Measurements from ENCODE around the gene NPRL2.

Gene NPRL2

DNA sequence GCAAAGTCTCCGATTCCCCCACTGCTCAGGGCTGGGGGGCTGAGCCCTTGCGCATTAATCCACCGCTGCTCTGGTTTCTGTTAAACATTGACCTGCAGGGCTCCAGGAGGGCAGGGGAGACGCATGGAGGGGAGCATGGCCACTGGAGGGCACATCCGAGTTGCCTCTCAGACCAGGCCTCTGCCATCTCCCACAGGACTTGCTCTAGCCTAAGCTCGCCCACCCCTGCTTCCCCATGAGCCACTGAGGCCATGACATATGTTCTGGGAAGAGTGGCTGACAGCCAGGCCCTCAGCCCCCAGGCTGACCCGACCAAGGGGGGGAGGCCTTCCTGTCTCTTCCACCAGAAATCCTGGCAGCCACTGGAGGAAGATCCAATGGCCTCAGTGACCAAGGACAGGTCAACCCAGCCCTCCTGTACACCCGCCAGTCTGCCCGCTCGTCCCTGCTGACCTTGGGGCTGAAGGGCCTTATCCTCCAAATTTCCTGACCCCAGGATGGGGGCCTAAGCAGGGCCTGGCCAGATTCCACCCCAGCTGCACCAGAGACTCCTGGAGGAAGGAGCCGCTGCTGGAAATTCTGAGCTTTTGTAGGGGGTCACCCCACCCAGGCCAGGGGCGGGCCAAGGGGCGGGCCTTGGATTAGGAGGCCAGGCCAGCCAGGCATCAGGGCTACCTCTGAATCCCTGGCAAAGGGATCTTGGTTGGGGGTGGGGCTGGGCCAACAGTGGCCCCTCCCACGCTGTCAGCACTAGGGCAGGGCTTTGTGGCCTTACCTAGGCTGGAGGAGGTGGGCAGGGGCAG is 47.4 kb downstream of the NPRL2 start, which contains the start of gene HYAL1:
HYAL1 (minus strand) TSS at position 562 of the 803 bp plus-strand sequence. CDS start 618 bp downstream, outside the sequence.
- no peak for DNase-seq

DNA sequence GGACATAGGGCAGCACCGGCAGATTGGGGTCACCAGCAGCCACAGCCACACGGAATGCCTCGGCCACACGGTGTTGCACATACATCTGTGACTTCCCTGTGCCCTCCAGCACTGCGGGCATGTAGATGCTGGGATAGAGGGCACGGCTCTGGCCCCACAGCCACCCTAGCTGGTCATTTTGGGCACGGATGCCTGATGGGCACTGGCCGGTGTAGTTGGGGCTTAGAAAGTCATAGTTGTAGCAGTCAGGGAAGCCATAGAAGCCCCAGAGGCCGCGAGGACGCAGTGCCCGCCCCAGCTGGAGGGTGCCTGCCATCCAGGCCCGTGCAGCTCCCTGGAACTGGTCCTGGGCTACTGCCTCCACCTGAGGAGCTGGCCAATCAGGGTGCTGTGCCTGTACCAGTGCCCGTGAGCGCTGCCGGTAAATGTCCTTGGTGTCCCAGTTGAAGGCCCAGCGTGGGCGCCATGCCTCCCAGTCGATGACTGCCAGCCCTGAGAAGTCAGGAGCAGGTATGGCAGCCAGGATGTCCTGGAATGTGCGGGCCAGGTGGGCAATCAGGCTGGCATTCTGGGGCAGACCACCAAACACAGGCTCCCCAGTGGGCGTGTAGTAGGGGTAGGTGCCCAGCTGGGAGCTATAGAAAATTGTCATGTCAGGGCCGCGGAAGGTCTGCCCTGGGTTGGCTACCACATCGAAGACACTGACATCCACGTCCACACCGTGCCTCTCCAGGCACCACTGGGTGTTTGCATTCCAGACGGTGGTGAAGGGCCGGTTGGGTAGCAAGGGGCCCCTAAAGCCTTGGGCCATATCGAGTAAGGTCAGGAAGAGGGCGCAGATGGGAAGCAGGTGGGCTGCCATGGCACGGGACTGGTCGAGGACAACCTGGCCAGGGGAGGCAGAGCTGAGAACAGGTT is 48.2 kb downstream of the NPRL2 start:
- no peak for DNase-seq

DNA sequence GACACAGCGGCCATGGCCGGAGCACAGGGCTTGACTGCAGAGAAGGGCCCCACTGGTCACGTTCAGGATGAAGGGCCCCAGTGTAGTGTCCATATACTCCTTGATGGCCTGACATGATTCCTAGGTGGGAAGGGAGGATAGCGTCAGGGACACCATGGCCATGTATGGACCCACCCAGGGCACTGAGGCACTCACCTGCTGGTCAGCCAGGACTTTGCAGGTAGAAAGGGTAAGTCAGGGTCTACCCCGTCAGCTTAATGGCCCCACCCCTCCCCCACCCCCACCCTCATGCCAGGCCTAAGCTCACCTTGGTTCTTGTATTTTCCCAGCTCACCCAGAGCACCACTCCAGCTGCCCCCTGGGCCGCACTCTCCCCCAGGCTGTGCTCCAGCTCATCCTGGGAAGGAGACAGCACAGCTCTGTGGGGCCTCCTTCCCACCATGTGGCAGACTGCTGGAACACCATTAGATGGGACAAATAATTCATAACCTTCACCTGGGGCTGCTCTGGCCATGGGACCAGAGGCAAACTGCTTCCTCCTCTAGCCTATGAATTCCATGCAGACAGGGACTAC is 49.8 kb downstream of the NPRL2 start:
- DNase-seq: no peak

DNA sequence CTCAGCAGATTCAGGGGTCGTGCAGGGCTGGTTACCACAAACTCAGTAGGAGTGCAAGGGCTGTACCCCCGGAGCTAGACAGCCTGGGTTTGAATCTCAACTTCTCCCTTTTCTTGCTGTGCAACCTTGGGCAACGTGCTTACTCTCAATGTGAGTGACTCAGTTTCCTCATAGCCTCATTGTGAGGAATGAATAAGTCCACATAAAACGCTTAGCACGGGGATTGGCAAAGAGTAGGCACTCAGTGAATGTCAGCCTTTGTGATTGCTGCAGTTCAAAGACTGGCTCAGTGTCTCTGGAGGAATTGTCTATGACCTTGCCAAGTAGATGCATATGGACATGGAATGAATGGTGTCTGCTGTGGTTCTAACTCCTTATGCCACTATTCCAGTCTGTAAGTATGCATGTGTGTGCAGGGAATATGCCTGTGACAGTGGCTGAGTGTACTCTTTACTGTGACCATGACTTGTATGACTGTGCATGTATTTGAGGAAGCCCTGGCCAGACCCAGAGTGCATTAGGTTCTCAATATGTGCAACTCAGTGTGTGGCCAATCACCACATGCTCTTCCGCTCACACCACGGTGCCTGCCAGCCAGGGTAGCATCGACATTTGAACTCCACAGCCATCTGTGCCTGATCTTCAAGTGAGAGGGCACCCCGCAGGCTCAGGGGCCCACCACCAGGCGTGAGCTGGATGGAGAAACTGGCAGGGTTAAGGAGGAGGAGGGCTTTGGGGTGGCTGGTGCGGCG is 50.5 kb downstream of the NPRL2 start:
- no peak for DNase-seq

DNA sequence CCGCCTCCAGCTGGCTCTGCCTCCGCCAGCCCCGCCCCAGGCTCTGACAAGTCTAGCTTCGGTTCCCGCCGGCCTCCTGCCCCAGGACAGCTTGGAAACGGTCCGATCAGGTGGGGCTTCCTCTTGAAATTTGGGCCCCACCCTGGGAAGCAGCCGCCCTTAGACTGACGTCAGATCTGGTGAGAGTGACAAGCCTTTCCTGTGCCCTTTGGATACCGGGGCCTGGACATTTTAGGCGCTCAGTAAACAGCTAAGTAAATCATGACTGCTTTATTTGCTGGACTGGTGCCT is 51.0 kb downstream of the NPRL2 start:
- DNase-seq: no peak

DNA sequence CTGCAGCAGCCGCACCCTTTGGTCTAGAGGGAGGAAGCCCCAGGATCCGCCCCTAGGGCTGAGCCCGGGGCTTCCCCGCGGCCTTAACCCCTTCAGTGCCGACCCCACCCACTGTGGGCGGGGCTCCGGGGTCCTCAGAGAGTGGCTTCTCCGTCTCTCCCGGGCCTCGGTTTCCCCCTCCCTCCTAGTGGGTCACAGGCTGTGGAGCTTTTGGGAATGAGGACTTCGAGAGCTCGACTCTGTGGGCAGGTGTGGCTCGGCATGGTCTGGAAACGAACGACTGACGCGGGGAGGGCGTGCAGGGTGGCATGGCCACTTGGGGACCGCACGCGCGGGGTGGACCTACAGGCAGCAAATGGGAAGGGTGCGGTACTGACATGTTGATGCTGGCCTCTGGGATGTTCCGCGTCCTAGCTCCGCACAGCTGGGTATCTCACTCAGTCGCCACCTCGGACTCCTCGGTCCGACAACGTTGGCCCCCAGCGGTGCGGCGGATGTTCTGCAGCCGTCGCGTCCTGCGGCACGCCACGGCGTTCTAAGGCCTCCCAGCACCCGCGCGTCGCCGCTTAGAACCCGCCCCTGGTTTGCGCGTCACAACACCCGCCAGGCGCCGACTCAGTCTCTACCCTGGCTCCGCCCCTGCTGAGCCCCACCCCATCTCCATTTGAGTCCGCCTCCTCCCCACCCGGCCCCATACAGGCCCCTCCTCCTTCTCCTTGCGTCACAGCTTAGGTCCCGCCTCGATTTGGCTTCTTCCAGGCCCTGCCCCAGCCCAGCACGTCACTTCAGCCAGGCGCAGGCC is 51.5 kb downstream of the NPRL2 start, which contains the start of the genes HYAL3 and NAA80:
HYAL3 (minus strand) TSS at position 570 of the 802 bp plus-strand sequence. CDS start 3,803 bp downstream, outside the sequence.
NAA80 (minus strand) TSS at position 570 of the 802 bp plus-strand sequence. CDS start 1,942 bp downstream, outside the sequence.
- peak; percentile 100 for DNase-seq

DNA sequence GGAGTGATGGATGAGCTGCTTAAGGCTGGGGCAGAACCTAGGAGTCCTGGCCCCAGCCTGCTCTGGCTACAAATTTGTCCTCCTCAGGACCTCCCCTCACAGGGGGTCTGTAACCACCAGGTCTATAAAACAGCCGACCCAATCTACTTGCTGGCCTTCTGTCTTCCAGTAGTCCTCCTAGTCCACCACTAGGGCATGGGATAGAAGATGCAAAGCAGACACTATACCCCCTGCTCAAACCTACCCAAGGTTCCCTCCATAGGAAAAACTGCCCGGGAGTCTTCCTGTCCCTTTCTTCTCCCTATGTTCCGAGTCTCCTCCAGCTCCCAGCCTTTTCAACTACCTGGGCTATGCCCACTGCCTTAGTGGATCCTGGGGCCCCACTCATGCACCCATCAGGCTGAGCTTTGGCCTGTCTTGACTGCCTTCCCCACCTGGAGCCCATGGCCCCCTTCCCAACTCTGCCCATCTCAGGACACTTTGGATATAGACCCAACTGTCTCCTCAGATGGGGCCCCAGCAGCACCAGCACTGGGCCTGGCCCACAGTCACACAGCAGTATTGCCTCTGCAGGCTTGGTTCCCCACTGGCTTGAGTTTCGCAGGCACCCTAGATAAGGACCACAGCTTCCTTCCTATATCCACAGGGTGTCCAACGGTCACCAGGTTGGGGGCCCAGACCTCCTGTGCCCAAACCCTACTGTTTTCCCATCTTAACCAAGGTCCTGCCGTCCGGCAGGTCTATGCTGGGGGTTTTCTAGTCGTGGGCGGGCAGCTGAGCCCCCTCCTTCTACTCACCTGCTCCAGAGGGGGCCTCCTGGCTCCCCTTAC is 52.5 kb downstream of the NPRL2 start:
- DNase-seq: no peak

DNA sequence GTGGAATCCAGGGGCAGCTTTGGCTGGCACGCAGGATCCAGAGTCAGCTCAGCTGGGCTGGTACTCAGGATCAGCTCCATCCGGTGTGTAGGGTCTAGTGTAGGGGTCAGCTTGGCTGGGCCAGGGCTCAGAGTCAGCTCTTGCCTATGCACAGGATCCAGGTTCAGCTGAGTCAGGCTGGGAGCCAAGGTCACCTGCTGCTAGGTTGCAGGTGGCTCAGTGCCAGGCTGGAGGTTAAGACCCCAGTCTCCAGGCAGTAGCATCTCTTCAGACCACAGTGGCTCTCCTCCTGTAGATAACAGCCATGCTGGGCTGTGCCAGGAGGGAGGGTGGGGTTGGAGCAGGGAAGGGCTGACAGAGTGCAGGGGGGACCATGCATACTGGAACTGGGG is 53.2 kb downstream of the NPRL2 start:
- no peak for DNase-seq
